LHCN-M2 (cell line): ENCODE results near the gene CALCOCO1. TPM values are rescaled to one million over a fixed set of nuclear protein-coding genes. Genes with fewer than 3 reads are reported as not detected.
A peak's percentile ranks its signal among the peaks of the same experiment; 100 is the strongest.

ENCODE experiments used
- DNase-seq: peaks from one replicate; pipeline ENCODE4 v3.0.0-alpha.2; 2012; ENCODE audit warnings: low read depth
- total RNA-seq: library from RNA; depleted of rRNA; stranded (reverse); fragments of >200 nt; gene quantifications from 2 replicates; pipeline ENCODE4 v1.2.3, GENCODE V29; 2014

CALCOCO1 gene
- total RNA-seq, 1 experiment from 2014 or later: 69.4 TPM

DNA sequence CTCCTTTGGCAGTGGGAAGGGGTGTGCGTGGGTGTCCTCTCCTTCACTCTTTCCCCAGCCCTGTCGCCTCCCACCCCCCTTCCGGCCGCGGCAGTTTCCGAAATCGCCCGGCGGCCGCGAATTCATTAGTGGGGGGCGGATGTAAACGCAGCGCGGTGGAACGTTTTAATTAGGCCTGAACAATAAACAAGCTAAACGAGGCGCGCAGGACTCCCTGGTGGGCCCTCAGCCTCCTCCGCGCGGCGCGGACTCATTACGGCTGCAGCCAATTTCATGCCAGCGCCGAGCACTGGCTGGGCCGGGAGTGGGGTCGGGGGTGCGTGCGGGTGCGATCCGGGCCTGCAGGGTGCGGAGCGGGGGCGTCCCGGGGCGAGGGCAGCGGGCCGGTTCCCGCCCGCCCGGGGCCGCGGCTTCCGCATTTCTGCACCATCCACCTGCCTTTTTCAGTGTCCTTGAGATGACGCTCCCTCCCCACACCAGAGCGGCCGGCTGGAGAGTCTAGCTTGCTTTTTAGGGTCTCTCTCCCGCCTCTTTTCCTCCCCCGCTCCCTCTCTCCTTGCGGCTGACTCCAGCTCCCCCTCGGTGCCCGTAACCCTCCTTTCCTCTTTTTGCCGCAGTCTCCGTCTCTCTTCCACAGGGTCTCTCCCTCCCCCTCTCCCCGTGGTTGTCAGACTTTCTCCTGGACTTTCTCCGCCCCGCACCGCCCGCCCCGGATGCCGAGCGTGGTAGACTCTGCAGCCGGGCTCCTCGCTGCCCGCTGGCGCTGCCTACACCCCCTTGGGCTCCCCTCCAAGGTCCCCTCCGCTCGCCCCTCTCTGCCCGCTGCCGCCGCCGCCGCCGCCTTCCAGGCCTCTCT is 24.3 kb upstream of the CALCOCO1 start, which contains the start of gene CISTR:
CISTR (minus strand) TSS at position 644 of the 856 bp plus-strand sequence.
- no peak for DNase-seq

DNA sequence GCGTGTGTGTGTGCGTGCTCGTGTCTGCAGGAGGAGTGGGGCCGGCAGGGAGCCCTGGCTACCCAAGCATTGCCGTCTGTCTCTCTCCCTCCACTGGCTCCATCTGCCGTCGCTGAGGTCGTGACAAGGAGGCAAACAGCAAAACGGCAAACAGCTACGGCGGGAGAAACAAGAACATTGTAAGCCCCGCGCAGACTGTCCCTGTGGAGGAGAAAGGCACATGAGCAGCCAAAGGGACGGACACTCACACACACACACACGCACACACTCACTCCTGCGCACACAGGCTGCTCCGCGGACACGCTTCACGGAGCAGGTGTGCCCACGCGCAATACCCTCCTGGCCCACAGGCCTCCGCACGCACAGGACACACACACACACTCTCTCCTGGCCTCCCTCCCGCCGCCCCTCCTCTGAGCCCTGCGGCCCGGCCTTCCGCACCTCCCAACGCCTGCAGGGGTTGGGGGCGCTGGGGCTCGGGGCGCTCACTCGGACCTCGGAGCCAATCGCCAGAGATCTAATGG is 23.6 kb upstream of the CALCOCO1 start:
- peak; percentile 13 for DNase-seq

DNA sequence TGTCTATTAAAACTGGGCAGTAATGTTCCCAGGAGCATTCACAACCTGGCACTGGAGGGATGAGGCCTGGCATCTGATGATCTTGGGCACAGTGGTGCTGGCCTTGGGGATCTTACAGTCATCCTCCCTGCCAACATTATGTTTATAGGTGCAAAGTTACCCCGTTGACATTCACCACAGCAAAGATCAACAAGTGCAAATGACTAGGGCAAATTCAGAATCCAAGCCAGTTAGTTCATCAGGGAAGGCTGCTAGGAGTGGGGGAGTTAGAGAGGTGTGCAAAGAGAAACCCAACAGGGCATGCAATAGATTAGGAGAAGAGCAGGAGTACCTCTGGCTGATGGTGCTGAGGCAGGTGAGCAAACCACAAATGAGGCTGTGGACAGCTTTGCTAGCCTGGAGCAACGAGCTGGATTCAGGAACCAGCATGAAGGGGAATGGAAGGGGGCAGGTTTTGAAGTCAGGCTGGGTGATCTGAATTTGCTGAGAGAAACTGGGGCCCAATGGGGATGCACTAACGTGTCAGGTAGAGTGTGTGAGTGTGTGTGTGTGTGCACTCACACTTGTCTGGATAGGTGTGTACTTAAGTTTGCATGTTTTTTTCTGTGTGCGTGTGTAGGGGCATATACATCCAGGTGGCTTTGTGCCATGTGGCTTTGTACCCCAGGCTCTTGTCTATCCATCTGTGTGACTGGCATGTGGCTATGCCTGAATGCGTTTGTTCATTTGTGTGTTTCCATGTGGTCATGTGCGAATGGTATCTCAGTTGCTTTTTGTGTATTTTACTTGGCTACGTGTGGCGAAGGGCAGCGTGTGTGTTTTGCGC is 22.9 kb upstream of the CALCOCO1 start:
- DNase-seq: no peak

DNA sequence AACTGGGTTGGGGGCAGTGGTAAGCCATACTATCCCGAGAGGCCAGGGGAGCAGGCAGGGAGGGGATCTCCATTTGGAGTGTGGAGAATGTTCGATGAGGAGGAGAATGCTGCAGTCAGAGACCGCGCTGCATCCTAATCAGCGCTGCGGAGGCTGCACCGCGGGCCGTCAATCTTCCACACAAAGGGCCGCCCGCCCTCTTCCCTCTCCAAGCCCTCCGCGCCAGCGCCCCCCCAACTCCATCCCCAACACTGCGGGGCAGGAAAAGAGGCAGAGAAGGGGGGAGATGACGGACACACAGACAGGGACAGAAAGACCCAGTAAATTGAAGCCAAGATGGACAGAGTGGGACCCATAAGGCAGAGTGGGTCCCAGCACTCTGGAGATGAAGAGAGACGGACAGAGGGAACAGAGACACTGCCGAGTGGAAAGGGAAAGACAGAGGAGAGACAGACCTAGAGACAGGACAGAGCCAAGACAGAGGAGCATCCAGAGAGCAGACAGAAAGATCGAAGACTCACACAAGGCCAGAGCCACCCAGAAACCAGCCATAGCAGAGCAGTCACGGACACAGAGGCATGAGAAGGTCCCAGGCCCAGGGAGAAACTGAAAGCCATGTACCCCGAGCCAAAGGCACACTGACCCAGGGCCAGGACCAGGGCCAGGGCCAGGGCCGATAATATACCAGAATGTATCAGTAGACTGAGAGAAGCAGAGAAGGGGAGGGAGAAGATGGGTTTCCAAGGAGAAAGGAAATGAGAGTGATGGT is 21.0 kb upstream of the CALCOCO1 start:
- DNase-seq: no peak

DNA sequence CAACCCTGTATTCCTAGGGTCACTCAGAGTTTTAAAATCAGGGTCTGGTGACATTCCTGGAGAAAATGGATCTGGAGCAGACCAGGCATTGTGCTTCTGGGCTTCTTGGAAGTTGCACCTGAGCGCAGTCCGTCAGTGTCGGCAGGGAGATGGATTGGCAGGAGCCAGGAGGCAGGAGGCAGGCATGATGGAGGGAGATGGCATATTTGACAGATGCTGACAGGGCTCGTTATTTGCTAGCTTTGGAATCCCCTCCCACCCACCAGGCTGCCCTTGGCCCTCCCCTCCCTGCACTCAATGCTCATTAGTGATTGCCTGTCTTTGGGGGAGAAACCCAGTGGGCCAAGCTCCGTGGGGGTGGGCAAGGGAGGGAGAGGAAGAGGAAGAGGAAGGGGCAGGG is 19.8 kb upstream of the CALCOCO1 start:
- DNase-seq: no peak

DNA sequence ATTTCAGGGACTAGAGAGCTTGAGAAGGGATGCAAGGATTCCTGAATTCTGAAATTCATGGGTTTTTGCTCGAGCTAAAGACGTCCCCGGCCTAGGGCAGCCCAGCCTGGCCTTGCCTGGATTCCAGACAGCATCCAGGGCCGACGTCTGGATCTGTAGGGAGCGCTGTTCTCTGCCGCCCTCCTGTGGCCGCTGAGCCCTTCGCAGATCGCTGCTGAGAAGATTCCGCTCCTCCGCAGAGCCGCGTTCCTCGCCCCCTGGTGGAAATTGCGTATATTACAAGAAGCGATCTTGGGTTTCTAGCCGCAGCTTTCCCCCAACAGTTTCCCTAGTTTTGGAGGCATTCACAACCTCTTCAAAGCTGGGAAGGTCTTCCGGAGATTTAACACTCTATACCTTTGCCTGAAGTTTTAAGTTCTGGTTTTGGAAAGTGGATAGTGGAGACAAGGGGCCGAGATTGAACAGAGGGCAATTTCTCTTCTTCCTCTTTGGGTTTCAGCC is 19.4 kb upstream of the CALCOCO1 start:
- DNase-seq: peak; percentile 78

DNA sequence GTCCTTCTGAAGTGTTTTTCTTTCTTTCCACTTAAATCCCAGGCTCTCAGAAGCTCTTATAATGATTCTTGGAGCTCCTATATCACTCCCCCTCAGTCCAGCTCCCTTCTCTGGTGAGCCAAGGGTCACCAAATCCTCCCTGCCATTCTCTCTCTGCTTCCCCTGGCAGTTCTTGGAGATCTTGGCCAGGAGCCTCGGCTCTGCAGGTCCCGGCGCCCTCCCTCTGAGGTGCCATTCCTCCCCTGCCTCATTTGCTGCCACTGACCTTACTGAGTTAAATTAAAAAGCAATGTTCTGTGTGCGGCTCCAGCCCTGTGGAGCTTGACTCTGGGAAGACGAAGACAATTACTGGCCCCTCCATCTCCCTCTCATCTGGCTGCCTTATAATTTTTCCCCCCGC is 17.5 kb upstream of the CALCOCO1 start:
- no peak for DNase-seq

DNA sequence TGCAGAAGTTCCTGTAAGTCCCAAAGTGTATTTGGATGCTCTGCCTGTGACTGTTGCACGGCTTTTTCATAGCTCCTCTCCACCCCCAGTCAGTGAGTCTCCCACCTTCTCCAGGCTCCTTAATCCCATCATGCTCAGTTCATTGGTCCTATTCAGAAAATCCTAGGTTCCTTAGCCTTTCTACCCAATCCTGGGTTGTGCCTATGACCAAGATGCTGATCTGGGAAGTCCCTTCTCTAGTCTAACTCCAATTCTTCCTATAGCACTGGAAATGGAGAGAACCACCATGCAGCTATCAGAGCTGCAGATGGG is 16.8 kb upstream of the CALCOCO1 start:
- no peak for DNase-seq

DNA sequence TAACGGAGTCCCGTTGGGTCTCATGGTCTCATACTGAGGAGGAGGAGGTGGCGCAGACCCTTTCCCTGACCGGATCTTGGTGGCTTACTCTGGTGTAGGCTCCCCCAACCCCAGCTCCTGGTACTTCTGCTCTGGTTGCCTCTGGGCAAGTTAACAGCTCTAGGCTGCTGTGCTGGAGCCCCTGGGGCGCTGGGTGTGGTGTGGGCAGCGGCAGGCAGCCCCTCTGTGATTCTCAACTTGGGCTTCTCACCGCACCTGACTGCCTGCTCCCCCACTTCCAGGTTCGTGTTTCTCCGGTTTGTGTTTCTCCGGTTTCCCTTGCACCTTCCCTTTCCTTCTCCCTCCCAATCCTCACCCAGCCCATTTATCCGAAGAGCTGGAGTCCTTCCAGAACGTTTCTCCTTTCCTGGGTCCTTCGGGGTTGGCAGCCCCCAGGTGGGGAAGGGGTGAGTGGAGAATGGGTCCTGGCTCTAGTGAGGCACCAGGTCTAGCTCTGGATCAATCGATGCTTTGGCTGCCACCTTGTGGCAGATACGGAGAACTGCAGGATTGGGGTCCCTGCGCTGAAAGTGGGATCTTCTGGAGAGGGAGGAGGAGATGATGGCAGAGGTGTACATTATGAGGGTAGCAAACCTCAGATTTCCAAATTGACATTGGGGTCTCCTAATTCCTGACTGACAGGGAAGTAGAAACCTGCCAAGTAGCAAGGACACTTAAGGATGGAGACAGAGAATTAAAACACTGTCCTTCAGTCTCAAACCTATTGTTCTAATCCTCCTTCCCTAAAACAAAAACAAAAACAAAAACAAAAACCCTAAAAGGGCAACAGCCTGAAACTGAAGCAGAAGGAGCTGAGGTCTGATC is 16.2 kb upstream of the CALCOCO1 start:
- DNase-seq: peak; percentile 38

DNA sequence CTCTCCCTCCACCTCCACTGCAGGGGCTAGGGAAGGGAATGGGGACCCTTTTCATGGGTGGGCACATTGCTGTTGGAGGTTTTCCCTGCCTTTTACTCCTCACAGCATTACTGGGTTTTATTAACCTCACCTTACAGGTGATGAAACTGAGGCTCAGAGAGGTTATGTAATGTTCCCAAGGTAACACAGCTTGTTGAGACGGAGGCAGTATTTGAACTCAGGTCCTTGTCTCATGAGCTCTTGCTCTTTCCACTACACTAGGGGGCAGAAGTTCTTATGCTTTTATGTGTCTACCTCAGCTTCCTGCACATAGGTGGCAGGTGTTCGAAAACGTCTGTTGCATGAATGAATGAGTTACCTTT is 12.9 kb upstream of the CALCOCO1 start:
- DNase-seq: no peak

DNA sequence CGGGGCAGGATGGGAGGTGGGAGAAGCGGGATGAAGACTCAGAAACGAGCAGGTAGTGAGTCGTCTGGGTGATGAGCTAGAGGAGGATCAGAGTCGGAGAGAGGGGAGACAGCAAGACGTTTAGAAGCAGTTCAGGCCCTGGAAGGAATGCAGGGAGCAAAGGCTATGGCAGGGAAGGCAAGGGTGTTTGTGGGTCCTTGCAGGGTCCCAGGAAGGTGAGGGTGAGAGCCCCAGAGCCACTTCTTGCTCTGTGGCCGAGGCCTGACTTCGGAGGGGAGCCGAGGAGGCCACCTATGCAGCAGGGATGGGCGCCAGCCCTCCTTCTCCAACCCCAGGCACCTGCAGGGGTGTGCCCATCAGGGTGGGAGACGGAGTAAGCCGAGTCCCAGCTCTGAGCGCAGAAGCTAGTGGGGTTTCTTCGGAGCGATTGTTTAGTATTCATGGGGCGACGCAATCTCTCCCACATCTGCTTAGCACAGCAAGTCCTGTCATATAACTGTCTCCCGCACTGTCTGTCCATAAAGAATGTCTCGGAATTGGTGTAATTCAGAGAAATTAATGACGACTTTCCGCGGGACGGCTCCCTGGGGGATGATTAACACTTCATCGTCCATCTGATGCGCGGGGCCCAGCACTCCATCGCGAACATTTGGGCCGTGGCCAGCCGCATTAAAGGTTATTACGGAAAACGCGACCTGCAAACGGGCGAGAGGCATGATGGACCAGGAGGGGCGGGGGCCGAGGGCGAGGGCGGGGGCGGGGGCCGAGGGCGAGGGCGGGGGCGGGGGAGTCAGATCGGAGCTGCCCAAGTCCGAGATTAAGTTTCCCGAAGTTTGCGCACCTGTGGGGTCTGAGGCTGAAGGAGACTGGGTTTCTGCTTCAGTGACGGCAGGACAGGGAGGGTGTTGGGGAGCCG is 12.2 kb upstream of the CALCOCO1 start:
- DNase-seq: no peak

DNA sequence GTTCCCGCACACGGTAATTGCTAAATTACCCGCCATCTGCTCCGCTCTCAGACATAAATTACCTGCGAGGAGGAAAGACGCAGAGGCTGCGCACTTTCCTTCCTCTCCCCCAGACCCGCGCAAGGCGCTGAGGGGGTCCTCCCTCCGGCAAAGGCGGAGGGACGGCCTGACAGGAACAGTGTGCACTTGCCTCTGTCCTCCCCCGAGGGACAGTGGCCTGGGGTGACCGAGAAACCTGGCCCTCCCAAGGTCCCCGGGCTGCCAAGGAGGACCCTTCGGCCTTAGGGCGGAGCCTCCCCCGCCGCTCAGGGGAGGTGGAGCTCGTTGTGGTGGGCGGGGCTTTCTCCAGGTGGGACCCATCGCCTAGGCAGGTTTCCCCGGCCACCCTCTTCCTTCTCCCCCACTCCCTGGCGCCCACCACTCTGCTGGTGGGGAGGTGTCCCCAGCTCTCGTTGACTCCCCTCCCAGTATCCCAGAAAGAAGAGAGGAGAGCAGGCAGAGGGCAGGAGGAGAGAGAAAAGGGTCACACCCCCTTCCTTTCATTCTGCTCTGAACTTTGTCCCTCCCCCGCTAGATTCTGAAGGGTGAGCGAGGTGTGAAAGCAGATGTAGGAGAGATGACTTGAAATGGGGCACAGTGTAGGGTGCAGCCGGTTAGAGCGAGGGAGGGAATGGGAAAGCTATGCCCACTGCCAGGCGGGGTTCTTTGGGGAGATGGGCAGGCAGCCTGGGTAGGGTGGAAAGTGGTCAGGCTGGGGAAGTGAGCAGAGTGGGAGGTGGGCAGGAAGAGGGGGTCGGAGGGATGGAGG is 11.4 kb upstream of the CALCOCO1 start:
- no peak for DNase-seq

DNA sequence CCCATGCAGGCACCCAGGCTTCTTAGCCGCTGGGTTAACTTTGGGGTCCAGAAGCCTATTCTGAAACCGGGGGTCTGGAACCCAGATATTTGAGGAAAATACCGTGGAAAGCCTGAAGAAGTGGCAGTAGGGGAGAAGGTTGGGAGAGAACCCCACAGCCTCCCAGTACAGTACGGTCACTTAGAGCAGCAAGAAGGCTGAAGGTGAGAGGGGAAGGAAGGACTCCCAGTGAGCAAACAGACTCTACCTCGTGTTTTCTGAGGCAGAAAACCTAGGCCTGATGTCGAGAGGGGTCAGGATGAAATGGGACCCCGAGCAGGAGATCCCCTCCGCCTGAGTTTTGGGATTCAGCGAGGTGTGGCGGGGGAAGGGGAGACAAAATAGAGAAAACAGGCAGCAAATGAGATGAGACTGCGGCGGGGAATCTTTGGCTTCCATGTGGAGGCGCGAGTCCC is 10.7 kb upstream of the CALCOCO1 start:
- DNase-seq: no peak

DNA sequence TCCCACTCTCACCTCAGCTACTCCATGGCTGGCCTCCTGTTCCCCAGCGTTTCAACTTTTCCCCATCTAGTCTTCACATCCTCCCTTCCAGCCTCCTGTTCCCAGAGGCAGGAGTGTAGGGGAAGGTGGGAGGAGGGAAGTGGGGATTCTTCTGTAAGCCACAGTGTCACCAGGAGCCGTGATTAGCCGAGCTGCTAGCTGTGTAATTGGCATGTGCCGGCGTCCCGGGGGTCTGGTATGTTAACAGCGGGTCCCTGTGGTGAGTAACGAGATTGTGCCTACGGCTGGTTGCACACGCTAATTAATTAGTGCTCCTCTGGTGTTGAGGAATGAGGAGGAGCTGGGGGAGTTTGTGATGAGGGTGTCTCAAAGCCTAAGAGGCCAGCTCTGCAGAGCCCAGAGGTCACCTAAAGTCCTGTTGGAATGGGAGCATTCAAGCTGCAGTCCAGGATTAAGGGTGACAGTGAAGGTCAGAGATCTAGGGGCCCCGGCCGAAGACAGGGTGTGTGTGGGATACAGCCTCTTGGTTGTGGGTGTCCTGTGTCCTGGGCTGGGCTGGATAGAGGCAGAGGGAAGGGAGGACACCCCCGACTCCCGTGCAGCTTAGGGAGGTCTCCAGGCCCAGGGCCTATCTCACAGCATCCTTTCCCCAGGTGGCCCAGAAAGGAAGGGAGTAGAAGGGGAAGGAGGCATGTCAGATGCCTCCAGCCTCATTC is 10.0 kb upstream of the CALCOCO1 start:
- DNase-seq: no peak

DNA sequence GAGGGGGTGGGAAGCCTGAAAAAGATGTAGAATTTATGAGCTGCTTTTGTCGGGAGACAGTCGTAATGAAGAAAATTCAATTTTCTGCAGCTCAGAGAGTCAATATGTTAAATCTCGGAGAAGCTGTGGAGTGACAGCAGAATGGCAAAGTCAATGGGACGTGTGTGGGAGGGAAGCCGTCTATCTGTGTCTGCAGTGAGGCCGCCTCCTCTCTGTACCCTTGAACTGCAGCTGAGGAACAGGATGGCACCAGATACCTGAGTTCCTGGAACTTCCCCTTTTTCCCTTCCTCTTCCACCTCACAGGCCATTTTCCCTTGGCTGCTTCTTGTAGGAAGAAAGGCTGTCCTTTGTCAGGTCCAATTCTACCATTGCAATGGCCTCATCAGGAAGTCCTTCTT is 9.3 kb upstream of the CALCOCO1 start:
- no peak for DNase-seq

DNA sequence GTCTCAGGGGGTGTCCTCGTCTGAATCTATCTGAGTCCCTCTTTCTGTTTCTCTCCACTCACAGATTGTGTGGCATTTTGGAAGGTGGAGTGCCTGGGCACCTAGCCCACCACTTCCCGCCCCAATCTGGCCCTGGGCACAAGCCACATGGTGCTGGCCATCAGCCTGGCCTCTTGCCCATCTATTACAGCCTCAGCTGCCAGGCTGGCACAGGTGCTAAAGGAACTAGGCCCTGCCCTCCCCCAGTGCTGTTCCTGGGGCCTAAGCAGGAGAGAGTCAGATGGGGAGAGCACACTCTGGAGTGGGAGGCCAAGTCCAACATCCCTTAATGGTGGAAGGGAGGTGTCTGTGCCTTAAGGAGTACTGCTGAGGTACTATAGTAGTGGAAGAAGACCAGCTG is 8.3 kb upstream of the CALCOCO1 start:
- DNase-seq: no peak

DNA sequence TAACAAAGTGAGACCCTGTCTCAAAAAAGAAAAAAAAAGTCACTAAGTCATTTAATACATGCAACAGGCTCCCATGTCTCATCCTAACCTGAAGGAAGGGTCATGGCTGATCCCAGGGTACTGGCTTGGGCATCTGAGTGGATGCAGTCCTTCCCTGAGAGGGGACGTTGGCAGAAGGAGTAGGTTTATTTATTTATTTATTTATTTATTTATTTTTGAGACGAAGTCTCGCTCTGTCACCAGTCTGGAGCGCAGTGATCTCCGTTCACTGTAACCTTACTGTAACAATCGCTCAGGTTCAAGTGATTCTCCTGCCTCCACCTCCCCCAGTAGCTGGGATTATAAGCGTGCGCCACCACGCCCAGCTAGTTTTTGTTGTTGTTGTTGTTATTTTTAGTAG is 7.2 kb upstream of the CALCOCO1 start:
- no peak for DNase-seq

DNA sequence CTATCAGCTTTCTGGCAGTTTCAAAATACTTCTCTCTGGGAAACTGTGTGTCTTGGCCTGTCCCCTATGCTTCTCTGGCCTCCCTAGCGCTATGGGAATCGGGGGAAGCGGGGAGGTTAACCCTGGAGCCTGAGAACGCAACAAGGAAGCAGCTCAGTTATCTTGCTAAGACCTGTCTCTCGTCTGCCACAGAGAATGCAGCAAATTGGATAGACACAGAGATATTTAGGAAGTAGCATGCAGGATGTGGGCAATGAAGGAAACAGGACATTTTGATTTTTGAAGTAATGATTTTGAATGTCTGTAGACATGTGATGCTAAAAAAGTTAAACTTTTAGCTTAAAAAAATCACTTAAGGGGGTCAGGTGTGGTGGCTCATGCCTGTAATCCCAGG is 6.6 kb upstream of the CALCOCO1 start:
- DNase-seq: no peak
